Coronary artery (tissue), 2 donors: Measurements from ENCODE around the gene PEX11B.

Source experiments
- DNase-seq: peaks from one replicate; pipeline ENCODE4 v3.0.0-alpha.2; 2017; ENCODE audit warnings: low spot score
- H3K27ac ChIP-seq, 2 donors: fragments of 200-600 bp; sonication (generic); one replicate each; pipeline ENCODE4 v1.5.1; 2016 to 2019
- H3K4me3 ChIP-seq: fragments of 200-600 bp; sonication (generic); 2 replicates; pipeline ENCODE4 v1.5.1; 2016; ENCODE audit warnings: mild to moderate bottlenecking, moderate library complexity
- TF ChIP-seq, protein P1 (sequence below): fragments of 200-600 bp; sonication (generic); IDR thresholded peaks from one replicate; pipeline ENCODE4 v1.5.1; 2019; ENCODE audit warnings: antibody characterized with exemption

PEX11B gene

DNA sequence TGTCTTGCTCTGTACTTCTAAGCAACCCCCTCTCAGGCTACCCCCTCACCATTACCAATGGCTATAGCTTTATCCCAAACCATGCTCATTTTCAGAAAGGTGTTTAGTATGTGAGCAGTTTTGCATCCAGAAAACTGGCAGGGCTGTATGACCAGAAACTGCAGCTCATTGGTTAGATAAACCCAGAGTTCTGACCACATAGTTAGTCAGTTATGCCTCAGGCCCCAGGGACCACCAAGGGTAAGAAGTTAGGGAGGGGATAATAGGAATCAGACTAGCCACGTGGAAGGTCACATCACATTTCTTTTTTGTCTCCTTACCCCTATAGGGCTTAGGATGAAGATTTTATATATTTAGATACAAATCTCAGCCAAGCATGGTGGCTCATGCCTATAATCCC is 9.9 kb downstream of the PEX11B start:
- peak; percentile 65 for DNase-seq
- H3K27ac ChIP-seq, result peak overlapping the region; percentile 60 to 71
- H3K4me3 ChIP-seq, result peak overlapping the region; percentile 57

GRCh38 chr1:145906954-145907753 is 11.4 kb downstream of the PEX11B start:
- TF ChIP-seq, protein P1, sequence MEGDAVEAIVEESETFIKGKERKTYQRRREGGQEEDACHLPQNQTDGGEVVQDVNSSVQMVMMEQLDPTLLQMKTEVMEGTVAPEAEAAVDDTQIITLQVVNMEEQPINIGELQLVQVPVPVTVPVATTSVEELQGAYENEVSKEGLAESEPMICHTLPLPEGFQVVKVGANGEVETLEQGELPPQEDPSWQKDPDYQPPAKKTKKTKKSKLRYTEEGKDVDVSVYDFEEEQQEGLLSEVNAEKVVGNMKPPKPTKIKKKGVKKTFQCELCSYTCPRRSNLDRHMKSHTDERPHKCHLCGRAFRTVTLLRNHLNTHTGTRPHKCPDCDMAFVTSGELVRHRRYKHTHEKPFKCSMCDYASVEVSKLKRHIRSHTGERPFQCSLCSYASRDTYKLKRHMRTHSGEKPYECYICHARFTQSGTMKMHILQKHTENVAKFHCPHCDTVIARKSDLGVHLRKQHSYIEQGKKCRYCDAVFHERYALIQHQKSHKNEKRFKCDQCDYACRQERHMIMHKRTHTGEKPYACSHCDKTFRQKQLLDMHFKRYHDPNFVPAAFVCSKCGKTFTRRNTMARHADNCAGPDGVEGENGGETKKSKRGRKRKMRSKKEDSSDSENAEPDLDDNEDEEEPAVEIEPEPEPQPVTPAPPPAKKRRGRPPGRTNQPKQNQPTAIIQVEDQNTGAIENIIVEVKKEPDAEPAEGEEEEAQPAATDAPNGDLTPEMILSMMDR, result no peak
- no peak overlapping the region for H3K4me3 ChIP-seq
- peak overlapping the region; percentile 45 to 66 for H3K27ac ChIP-seq
- DNase-seq, result peak; percentile 71

More for the DNA sequence above, 9.9 kb downstream of the PEX11B start:
- TF ChIP-seq, protein P1, result no peak

DNA sequence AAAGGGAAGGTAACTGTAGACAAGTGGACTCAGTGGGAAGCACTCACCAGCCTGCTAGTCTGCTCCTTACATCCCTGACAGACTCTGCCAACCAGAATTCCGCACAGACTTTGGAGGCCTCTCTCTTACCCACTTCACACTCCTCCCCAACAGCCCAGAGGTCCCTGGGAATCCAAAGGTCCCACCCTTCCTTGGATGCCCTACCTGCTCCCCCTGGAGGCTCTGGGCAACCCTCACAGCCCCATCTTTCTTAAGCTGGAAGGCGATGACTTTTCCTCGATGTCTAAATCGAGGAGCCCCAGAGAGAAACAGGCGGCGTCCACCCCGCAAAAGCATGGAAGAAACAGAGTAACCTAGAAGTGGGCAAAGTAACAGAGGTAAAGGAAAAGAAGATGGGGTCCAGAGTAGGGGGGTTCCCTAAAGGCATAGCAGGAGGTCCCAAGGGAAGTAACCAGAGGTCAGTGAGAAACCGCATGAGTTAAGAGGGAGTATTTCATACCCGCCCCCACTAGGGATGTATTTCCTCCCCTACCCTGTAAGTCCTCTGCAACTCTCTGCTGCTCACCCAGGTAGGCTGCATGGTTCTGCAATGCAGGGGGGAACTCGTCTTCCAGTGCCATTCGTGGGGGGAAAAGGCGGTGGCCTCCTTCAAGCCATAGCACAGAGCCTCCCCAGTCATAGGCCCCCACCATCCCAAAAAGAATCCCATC is 17.1 kb downstream of the PEX11B start:
- DNase-seq, result no peak
- TF ChIP-seq, protein P1, result no peak
- no peak overlapping the region for H3K4me3 ChIP-seq
- H3K27ac ChIP-seq, result no peak overlapping the region

- peak; percentile 33 for DNase-seq
- no peak overlapping the region for H3K4me3 ChIP-seq
- TF ChIP-seq, protein P1, result no peak
- no peak overlapping the region for H3K27ac ChIP-seq
Observed at GRCh38 chr1:145898756-145899155, 19.8 kb downstream of the PEX11B start.

- TF ChIP-seq, protein P1, result no peak
- Histone ChIP-seq H3K27ac (no peak overlapping the region), H3K4me3 (no peak overlapping the region)
- no peak for DNase-seq
Observed at GRCh38 chr1:145897969-145898368, 20.5 kb downstream of the PEX11B start.

DNA sequence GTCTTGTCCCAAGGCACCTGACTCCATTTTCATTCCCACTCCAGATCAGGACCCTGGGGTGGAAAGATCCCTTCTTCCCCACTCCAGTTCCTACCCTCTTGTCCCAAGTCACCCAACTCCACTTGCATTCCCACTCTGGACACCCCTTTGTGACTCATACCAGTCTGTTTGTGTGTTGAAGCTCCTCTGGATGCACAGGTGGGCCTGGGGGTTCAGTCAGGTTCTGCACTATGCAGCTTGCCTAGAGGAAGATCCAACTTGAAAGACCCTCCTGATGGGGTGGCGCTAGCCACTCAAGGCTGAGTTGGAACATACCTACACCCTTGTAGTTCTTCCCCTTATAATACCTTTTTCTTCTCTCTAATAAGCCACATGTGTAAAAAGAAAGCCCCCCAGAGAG is 23.0 kb downstream of the PEX11B start:
- DNase-seq, result no peak
- Histone ChIP-seq H3K4me3 (no peak overlapping the region), H3K27ac (no peak overlapping the region)
- TF ChIP-seq, protein P1, result no peak
